ENCODE results near the gene UBE2D2.

UBE2D2 gene

DNA sequence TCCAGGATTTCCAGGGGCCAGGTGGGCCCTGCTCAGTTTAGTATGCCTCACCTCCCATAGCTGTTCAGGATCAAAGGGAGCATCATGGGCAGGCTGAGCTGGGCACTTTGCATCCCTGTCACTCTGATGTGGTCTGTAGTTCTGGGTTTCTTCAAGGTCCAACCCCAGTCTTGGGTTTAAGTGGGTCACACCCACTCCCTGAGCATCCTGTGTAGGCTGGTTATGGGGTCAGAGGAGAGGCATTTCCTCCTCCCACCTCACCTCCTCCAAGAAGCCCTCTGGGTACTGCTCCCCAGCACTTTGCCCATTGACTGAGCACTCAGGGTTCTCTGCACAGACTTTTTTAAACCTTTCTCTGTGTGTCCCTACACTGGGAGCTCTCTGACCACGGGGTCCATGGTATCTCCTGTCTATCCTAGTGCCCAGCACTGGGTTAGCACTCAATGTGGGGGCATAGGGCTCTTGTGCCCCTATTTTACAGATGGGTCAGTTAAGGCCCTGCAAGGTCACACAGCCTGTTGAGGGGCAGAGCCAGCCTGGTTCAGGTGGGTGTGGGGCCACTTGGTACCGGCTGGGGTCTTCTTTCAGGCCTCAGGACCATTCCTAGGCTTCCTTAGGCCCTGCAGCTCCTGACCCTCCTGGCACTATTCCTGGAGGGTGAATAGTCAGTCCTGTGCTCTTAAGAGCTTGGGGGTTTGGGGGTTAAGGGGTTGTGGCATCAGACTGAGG lies 106.0 kb downstream of the UBE2D2 start:
- no peak for DNase-seq
- in situ Hi-C loops (cut with HindIII; ENCODE audit: low pct_ligation_motif_present, low pct_unique_long_range_greater_than_20kb, low sequenced_read_pairs) = no loop called here

DNA sequence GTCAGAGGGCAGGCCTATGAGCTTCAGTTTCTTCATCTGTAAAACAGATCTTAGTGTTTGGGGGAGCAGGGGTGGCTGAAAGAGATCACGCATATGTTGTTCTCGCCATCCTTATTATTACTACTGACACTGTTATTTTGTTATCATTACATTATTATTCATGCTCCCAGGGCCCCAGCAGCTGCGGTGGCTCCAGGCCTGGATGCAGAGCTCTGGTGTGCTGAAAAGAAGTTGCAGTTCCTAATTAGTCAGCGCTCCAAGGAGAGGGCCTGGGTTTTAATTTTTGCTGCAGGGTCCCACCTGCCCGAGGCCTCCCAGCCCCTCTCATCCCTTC lies 106.6 kb downstream of the UBE2D2 start:
- in situ Hi-C loops (cut with HindIII; ENCODE audit: low pct_ligation_motif_present, low pct_unique_long_range_greater_than_20kb, low sequenced_read_pairs) = no loop called here

DNA sequence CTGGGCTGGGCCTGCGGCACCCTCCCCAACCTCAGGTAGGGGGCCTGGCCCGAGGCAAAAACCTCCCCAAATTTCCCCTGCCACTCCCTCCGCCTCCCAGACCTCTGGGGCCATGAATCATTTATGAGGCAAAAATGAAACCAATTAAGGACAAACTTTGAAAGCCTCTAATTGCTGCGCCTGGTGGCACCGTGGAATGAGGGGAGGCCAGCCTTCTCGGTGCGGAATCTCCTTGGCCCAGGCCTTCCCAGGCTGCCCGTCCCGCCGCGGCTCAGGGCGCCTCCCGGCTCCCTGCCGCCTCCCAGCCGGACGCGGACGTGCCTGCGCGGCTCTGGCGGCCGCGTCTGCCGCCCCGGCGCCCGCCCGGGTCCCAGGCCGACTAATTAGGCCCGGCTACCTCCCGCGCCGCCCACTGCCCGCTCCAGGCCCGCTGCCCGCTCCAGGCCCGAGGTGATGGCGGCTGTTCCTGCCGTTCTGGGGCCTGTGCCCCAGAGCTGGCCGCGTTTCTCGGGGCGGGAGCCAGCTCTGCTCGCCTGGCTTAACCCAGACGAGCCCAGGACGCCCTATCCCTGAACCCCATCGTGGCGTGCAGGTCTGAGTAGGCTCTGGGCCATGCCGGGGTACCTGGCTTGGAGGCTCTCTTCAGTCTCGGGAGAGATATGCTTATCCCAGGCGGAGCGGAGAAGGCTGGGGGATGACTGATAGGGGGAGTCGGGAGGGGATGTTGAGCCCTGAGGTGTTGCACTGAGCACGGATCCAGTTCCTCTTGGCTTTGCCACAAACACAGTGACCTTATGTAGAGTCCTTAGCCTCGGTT lies 107.1 kb downstream of the UBE2D2 start:
- no peak for DNase-seq
- in situ Hi-C loops (cut with HindIII; ENCODE audit: low pct_ligation_motif_present, low pct_unique_long_range_greater_than_20kb, low sequenced_read_pairs) = no loop called here

More for the DNA sequence above, 106.6 kb downstream of the UBE2D2 start:
- no peak for DNase-seq

DNA sequence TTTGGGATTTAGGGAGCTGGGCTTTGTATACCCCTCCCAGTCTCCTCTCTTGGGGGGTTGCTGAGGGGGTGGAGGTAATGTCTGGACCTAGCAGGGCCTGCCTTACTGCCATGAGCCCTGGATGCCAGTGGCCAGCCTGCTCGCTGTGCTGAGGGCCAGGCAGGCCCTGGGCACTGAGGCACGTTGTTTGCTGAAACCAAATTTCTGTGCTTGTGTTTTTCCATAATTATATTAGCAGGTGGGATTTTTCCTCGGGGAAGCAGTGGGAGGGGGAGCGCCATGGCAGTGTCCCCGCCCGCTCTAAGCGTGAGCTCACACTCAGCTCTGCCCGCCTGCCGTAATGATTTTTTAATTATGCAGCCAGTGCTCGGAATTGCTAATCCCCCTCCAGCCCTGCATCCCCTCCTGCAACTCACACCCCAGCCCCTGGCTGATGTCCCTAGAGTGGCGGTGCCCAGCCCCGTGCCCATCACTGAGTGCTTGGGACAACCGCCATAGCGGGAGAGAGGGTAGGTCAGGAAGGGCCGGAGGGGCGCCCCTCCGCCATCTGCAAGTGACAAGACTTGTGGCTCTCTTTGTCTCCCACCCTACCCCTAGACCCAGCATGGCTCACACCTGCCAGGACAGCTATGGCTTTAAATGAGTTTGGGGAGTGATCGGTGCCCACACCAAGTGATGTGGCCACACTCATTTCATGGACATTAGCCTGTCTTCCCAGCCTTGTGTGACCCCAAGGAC lies 108.0 kb downstream of the UBE2D2 start:
- in situ Hi-C loops (cut with HindIII; ENCODE audit: low pct_ligation_motif_present, low pct_unique_long_range_greater_than_20kb, low sequenced_read_pairs) = no loop called here
- DNase-seq = no peak

DNA sequence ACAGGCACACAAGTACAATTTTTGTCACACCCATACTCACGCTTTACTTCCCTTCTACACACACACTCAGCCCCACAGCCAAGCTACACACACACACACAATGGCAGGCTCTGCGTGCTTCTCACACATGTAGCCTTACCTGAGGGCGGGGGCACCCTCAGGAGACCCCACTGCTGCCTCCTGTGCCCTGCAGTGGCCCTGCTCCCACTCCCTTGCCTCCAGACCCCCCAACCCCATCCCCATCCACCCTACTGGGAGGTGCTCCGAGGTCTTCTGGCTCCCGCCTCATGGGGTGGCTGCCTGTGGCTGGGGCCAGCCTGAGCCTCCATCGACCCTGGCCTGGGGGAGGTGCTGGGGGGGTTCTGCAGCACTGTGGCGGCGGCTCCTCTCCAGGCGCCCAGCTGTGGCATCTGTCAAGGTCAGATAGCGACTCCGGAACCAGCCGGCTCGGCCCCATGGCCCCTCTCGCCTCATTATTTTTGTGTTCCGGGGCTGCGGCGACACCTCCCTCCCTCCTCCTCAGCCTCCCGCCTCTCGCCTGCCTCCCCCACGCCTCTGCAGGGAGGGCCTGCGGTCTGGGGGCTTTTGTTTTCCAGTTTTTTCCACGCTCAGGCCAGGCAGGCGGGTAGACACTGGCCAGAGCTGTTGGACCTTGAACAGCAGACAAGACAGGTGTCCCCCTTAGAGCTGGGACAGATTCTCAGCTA lies 108.7 kb downstream of the UBE2D2 start:
- in situ Hi-C loops (cut with HindIII; ENCODE audit: low pct_ligation_motif_present, low pct_unique_long_range_greater_than_20kb, low sequenced_read_pairs) = no loop called here
- DNase-seq = no peak

DNA sequence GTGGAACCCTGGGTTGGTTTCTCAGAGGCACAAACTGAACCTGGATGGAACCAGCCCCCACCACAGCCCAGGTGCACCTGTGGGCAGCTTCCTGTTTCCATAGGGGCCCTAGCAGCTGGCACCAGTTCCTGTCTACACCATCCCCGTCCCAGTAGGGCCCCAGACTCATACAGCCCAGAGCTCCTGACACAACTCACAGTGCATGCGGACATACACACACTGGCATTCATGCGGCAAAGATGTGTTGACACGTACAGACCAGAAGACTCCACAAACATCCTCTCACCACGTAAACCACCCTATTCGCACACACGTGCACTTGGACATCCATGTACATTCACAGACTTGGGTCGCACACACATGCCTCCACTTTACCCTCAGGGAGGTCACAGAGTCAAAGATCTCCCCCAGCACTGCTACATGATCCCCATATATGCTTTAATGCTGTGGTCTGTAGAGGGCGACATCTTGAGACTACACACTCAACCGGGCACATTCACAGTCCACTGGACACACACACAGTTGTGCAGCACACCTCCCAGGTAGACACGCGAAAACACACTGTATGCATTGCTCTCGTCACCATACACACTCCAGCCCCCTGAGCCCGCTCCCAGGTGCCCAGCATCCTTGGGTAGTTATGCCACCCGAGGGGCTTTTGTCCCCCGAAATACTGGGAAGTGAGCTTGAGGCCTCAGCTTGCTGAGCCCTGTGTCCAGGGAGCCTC lies 109.4 kb downstream of the UBE2D2 start:
- DNase-seq = no peak

DNA sequence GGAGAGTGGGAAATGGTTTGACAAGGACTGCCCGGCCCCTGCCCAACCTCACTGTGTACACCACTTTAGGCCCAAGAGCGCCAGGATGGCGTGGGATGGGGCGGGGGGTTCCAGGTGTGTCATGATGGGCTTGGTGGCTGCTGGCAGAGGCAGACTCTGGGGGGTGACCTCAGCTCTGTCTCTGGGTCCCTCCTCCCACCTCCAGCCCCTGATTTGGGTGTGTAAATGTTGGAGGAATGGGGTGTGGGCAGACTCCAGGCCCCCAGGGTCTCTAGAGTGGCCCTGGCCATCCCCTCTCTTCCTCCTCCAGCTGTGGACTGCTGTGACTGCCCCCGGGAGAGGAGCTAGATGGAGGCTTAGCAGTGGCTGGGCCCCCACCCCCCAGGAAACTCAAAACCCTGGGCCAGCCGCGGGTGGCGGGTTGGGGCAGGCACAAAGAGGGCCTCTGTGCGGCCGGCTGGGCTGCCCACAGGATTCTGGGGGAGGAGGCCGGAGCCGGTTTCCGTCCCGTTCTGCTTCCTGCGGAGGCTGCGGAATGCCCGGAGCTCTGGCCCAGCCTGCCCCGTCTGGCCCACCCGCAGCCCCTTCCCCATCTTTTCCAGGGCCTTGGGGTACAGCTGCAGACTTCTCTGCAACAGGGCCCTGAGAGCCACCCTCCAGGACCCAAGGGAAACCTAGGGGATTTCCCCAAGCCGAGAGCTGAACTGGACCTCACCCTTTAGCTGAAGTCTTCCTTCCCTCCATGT lies 110.1 kb downstream of the UBE2D2 start:
- no peak for DNase-seq
- in situ Hi-C loops (cut with HindIII; ENCODE audit: low pct_ligation_motif_present, low pct_unique_long_range_greater_than_20kb, low sequenced_read_pairs) = no loop called here

More for the DNA sequence above, 109.4 kb downstream of the UBE2D2 start:
- in situ Hi-C loops (cut with HindIII; ENCODE audit: low pct_ligation_motif_present, low pct_unique_long_range_greater_than_20kb, low sequenced_read_pairs) = no loop called here

DNA sequence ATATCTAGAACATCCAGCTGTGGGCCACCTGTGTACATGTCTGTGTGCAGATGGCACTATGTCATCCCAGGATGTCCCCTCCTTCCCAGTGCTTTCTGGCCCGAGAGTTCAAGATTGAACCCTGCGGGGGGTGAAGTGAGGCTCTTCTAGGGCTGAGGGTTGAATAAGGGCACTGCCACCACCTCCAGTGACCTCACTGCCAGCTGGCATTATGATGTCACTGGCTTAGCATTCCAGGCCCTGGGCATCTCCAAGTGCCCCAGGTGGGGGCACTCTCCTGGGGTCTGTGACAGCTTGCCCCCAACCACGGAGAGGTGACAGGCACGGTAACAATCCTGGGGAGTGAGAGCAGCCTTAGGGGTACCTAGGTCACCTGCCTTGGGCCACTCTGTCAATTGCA lies 114.1 kb downstream of the UBE2D2 start:
- in situ Hi-C loops (cut with HindIII; ENCODE audit: low pct_ligation_motif_present, low pct_unique_long_range_greater_than_20kb, low sequenced_read_pairs) = no loop called here

DNA sequence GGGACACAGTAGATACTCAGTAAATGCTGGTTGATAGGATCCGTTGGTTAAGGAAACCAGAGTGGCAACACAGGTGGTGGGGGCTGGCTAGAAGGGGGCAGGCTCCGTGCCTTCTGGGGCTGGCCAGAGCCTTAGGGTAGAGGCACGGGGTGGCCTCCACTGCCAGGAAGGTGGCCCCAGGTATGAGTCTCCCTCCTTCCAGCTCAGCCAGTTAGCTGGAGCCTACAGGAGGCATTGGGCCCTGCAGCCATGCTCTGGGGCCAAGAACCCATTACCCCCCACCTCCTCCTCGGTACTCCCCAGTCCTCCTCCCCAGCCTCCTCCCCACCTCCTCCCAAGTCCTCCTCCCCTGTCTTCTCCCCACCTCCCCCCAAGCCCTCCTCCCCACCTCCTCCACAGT lies 114.7 kb downstream of the UBE2D2 start:
- in situ Hi-C loops (cut with HindIII; ENCODE audit: low pct_ligation_motif_present, low pct_unique_long_range_greater_than_20kb, low sequenced_read_pairs) = no loop called here
- DNase-seq = no peak

More for the DNA sequence above, 114.1 kb downstream of the UBE2D2 start:
- no peak for DNase-seq

DNA sequence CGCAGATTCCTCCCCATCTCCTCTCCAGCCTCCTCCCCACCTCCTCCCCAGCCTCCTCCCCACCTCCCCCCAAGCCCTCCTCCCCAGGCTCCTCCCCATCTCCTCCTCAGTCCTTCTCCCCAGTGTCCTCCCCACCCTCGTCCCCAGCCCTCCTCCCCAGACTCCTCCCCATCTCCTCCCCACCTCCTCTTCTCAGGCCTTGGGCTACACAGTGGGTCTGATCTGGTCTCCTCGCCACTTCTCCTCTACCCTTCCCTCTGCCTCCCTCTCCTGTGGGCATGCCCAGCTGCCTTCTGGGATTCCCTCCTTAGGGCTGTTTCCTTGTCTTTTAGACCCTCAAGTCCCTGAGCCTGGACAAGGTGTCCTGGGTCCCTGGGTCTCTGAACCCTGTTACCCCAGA lies 115.3 kb downstream of the UBE2D2 start:
- in situ Hi-C loops (cut with HindIII; ENCODE audit: low pct_ligation_motif_present, low pct_unique_long_range_greater_than_20kb, low sequenced_read_pairs) = no loop called here

DNA sequence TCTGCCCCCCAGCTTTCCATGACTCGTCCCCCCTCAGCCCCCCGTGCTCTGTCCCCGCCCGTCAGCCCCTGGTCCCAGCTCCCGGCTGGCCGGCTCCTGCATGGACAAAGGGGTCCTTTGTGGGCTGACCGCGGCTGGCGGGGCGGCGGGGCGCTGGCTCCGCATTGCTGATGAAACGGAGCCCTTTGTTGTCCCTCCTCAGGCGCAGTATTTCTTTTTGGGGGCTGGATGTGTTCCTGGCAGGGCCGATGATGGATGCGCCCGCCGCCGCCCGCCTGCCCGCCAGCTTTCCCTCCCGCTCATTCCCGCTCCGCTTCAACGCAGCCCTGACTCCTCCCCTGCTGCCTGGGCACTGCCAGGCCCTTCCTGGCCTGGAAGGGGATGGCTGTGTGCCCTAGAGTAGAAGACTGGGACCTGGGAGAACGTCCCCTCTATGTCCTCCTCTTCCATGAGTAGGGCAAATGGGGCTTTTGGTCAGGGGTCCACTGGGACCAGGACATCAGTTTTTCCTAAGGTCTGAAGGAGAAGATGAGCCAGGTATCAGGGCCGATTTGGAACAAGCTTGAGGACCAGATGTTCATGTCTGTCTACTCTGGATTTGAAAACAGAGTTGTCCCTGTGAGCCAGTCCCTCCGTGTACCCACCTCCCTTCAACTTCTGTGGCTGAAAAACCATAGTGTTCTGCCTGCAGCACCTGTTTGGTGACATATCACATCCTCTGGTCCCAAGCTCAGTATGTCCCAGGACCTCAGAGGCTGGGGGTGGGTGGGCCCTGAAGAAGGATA lies 116.0 kb downstream of the UBE2D2 start:
- in situ Hi-C loops (cut with HindIII; ENCODE audit: low pct_ligation_motif_present, low pct_unique_long_range_greater_than_20kb, low sequenced_read_pairs) = no loop called here
- peak; percentile 14 for DNase-seq

More for the DNA sequence above, 115.3 kb downstream of the UBE2D2 start:
- DNase-seq = no peak
